Nephron progenitor cell (in vitro differentiated cells): ENCODE measurements around the gene PRSS37.

ENCODE experiments used
- DNase-seq: peaks from one replicate; pipeline ENCODE4 v3.0.0; 2021
- H3K27ac Mint-ChIP-seq: 2 replicates; pipeline ENCODE4 v1.8.0; 2021; ENCODE audit warnings: mild to moderate bottlenecking, moderate library complexity, mixed read lengths
- H3K27me3 Mint-ChIP-seq: 2 replicates; pipeline ENCODE4 v1.8.0; 2021; ENCODE audit warnings: mild to moderate bottlenecking, low read depth, mixed read lengths; ENCODE audit not compliant: poor library complexity
- H3K36me3 Mint-ChIP-seq: 2 replicates; pipeline ENCODE4 v1.8.0; 2021; ENCODE audit warnings: low read depth, mixed read lengths
- H3K4me1 Mint-ChIP-seq: 2 replicates; pipeline ENCODE4 v1.8.0; 2021; ENCODE audit warnings: mixed read lengths
- H3K4me3 Mint-ChIP-seq: 2 replicates; pipeline ENCODE4 v1.8.0; 2021; ENCODE audit warnings: mild to moderate bottlenecking, moderate library complexity, mixed read lengths
- H3K9me3 Mint-ChIP-seq: 2 replicates; pipeline ENCODE4 v1.8.0; 2021; ENCODE audit warnings: mild to moderate bottlenecking, moderate library complexity, mixed read lengths
- CTCF ChIP-seq: fragments of 200-600 bp; sonication (generic); IDR thresholded peaks from 2 replicates; pipeline ENCODE4 v1.5.0; 2021; ENCODE audit warnings: antibody characterized with exemption

The PRSS37 gene

GRCh38 chr7:141876371-141876770 lies 35.1 kb upstream of the PRSS37 start:
- Mint-ChIP-seq H3K9me3 (no peaks in the 10 kb centered on the region), H3K27me3 (peaks cover under 1% of the 10 kb centered on the region), H3K4me1 (no peaks in the 10 kb centered on the region), H3K36me3 (no peaks in the 10 kb centered on the region), H3K4me3 (no peak overlapping the region), H3K27ac (no peak overlapping the region)
- TF ChIP-seq CTCF, result no peak
- DNase-seq, result no peak

- DNase-seq, result no peak
- H3K27ac Mint-ChIP-seq, result no peak overlapping the region
- no peaks in the 10 kb centered on the region for H3K36me3 Mint-ChIP-seq
- no peak overlapping the region for H3K4me3 Mint-ChIP-seq
- H3K27me3 Mint-ChIP-seq, result no peaks in the 10 kb centered on the region
- H3K4me1 Mint-ChIP-seq, result no peaks in the 10 kb centered on the region
- no peak for TF ChIP-seq CTCF
- H3K9me3 Mint-ChIP-seq, result peaks cover under 1% of the 10 kb centered on the region
These were observed 34.2 kb upstream of the PRSS37 start for GRCh38 chr7:141875453-141875852.

- H3K27me3 Mint-ChIP-seq, result no peaks in the 10 kb centered on the region
- H3K36me3 Mint-ChIP-seq, result no peaks in the 10 kb centered on the region
- no peaks in the 10 kb centered on the region for H3K4me1 Mint-ChIP-seq
- no peak overlapping the region for H3K4me3 Mint-ChIP-seq
- no peak for DNase-seq
- TF ChIP-seq CTCF, result no peak
- H3K9me3 Mint-ChIP-seq, result peaks cover 7% of the 10 kb centered on the region
- H3K27ac Mint-ChIP-seq, result no peak overlapping the region
These were observed 33.5 kb upstream of the PRSS37 start for GRCh38 chr7:141874787-141875186.

DNA sequence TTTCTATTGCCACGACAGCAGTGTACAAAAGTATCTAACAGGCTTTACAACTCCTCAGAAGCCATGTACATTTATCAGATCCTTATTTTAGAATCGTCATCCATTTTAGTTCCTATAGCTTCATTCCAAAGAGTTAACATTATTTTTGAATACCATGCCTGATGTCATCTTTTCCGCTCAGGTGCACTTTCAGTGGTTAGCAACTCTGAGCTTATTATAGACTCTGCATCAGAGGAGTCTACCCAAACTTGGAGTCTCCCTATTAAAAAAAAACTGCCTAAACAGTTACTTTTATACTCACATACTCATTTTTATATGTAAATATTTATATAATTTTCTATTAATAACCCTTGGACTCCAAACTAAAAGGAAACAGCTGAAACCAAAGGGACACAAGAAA lies 31.6 kb upstream of the PRSS37 start:
- Mint-ChIP-seq H3K9me3 (peaks cover 9% of the 10 kb centered on the region), H3K36me3 (no peaks in the 10 kb centered on the region), H3K4me1 (no peaks in the 10 kb centered on the region), H3K27me3 (peaks cover 3% of the 10 kb centered on the region), H3K27ac (no peak overlapping the region), H3K4me3 (no peak overlapping the region)
- no peak for DNase-seq
- TF ChIP-seq CTCF, result no peak

GRCh38 chr7:141866974-141867373 lies 25.7 kb upstream of the PRSS37 start:
- H3K36me3 Mint-ChIP-seq, result no peaks in the 10 kb centered on the region
- no peaks in the 10 kb centered on the region for H3K4me1 Mint-ChIP-seq

More at GRCh38 chr7:141866974-141867373, 25.7 kb upstream of the PRSS37 start:
- H3K27ac Mint-ChIP-seq, result no peak overlapping the region
- DNase-seq, result no peak
- no peak overlapping the region for H3K4me3 Mint-ChIP-seq
- no peak for TF ChIP-seq CTCF
- peaks cover 9% of the 10 kb centered on the region for H3K9me3 Mint-ChIP-seq
- H3K27me3 Mint-ChIP-seq, result peaks cover 3% of the 10 kb centered on the region
